K562 (cell line): ENCODE results near the gene LMNTD2. TPM values are rescaled to one million over a fixed set of nuclear protein-coding genes. Genes with fewer than 3 reads are reported as not detected.

Source experiments
- ATAC-seq: fragments of 200-7000 bp; cut with Tn5 transposase; 3 replicates; pipeline ENCODE4 v1.9.1; 2020; ENCODE audit warnings: moderate library complexity
- BruUV-seq: library from RNA; stranded (reverse); fragments of 400-500 nt; replicated peaks from 2 replicates; lab custom pipeline; 2021; lab: Mats Ljungman, UMichigan
- CTCF ChIA-PET: fragments of 300-600 bp; formaldehyde crosslinking; extraction: SDS; loops from one replicate; lab custom pipeline; 2021; ENCODE audit warnings: low intra/inter-chr PET ratio; lab: Yijun Ruan, JAX
- POLR2A ChIA-PET: fragments of 300-600, 350-650 bp; sonication (Branson Sonifier 250); formaldehyde crosslinking; extraction: SDS; loops from one replicate; lab custom pipeline; 2021; ENCODE audit warnings: antibody characterized with exemption, inconsistent platforms; lab: Yijun Ruan, JAX
- DNase-seq, 4 experiments: peaks; one replicate each; pipeline versions ENCODE4 v3.0.0 to v3.0.0-alpha.2; 2011 to 2018; ENCODE audit warnings: low spot score in 3 of 4, mixed read lengths in 3 of 4; ENCODE audit errors: extremely low read depth in 1 of 4
- FAIRE-seq: peaks from 2 replicates; lab custom pipeline; 2011; peaks lifted over from hg19 to GRCh38; lab: Jason Lieb, UNC
- H2AFZ ChIP-seq: 2 replicates; pipeline ENCODE4 v1.6.0; 2011; ENCODE audit warnings: low read depth, low read length, control low read depth, inconsistent platforms
- H3K27ac ChIP-seq: fragments of 200-600 bp; 3 replicates; pipeline ENCODE4 v1.8.0; 2011; ENCODE audit warnings: low read depth, mild to moderate bottlenecking, control low read depth, inconsistent platforms, low read length, moderate library complexity, mixed read lengths; ENCODE audit errors: extremely low read depth
- H3K27me3 ChIP-seq, 2 experiments: fragments of 300-600 bp in 1 of 2; 2 replicates in 1 of 2; 3 replicates in 1 of 2; pipeline versions ENCODE4 v1.6.0 to v1.8.0; 2011; ENCODE audit warnings: inconsistent platforms in 2 of 2, low read length in 2 of 2, mild to moderate bottlenecking in 1 of 2, mixed read lengths in 1 of 2, moderate library complexity in 1 of 2; ENCODE audit not compliant: control insufficient read depth in 2 of 2, insufficient read depth in 2 of 2
- H3K36me3 ChIP-seq: fragments of 300-600 bp; 3 replicates; pipeline ENCODE4 v1.8.0; 2011; ENCODE audit warnings: mild to moderate bottlenecking, low read length, inconsistent platforms; ENCODE audit not compliant: control insufficient read depth, insufficient read depth
- H3K4me1 ChIP-seq, 2 experiments: fragments of 200-600 bp in 1 of 2; replicated peaks in 1 of 2; 2 replicates in 1 of 2; 3 replicates in 1 of 2; pipeline versions ENCODE4 v1.5.1 to v1.8.0; 2011; ENCODE audit warnings: inconsistent platforms in 2 of 2, low read length in 2 of 2, mild to moderate bottlenecking in 1 of 2, mixed read lengths in 1 of 2, moderate library complexity in 1 of 2; ENCODE audit not compliant: control insufficient read depth in 2 of 2, insufficient read depth in 2 of 2
- H3K4me2 ChIP-seq: 2 replicates; pipeline ENCODE4 v1.6.1; 2011; ENCODE audit warnings: low read length, control low read depth, inconsistent platforms, mixed read lengths; ENCODE audit not compliant: insufficient read depth
- H3K4me3 ChIP-seq: fragments of 200-600 bp; sonication (generic), shearing (Covaris generic); 2 replicates; pipeline ENCODE4 v1.5.1; 2016; ENCODE audit warnings: control low read depth, inconsistent platforms
- H3K79me2 ChIP-seq: fragments of 200-600 bp; 3 replicates; pipeline ENCODE4 v1.8.0; 2011; ENCODE audit warnings: low read length, inconsistent platforms; ENCODE audit not compliant: control insufficient read depth, insufficient read depth
- H3K9ac ChIP-seq, 2 experiments: 2 replicates each; pipeline versions ENCODE4 v1.6.0 to v1.6.1; 2011; ENCODE audit warnings: low read depth in 2 of 2, low read length in 2 of 2, control low read depth in 1 of 2, inconsistent platforms in 1 of 2, mild to moderate bottlenecking in 1 of 2, mixed read lengths in 1 of 2; ENCODE audit not compliant: insufficient read depth in 1 of 2
- H3K9me1 ChIP-seq: one replicate; pipeline ENCODE4 v1.6.0; 2011; ENCODE audit warnings: inconsistent platforms, mild to moderate bottlenecking, low read length, moderate library complexity; ENCODE audit not compliant: control insufficient read depth, insufficient read depth
- H3K9me3 ChIP-seq: replicated peaks from 2 replicates; pipeline ENCODE4 v1.5.1; 2011; ENCODE audit warnings: low read depth, low read length, inconsistent platforms; ENCODE audit not compliant: control insufficient read depth, insufficient read depth
- H4K20me1 ChIP-seq: replicated peaks from 2 replicates; pipeline ENCODE4 v1.6.1; 2011; ENCODE audit warnings: low read length, inconsistent platforms, mixed read lengths; ENCODE audit not compliant: control insufficient read depth, insufficient read depth
- KDM5B ChIP-seq: fragments of 200-600 bp; sonication (generic); IDR thresholded peaks from 2 replicates; pipeline ENCODE4 v1.6.1; 2012; ENCODE audit warnings: low read depth, mild to moderate bottlenecking, moderate library complexity, low read length, control low read depth, inconsistent platforms; ENCODE audit not compliant: insufficient replicate concordance
- POLR2G ChIP-seq: fragments of 200-400 bp; formaldehyde crosslinking; IDR thresholded peaks from 2 replicates; pipeline ENCODE4 v1.6.1; 2017; ENCODE audit warnings: low read depth, mild to moderate bottlenecking, antibody characterized with exemption, low read length, moderate library complexity
- RBBP5 ChIP-seq: fragments of 200-600 bp; sonication (generic); IDR thresholded peaks from 2 replicates; pipeline ENCODE4 v1.6.1; 2012; ENCODE audit warnings: borderline replicate concordance, mild to moderate bottlenecking, low read length, control low read depth, inconsistent platforms; ENCODE audit not compliant: insufficient read depth, poor library complexity, severe bottlenecking
- SMARCC2 ChIP-seq: fragments of 450-650 bp; IDR thresholded peaks from 2 replicates; pipeline ENCODE4 v1.6.1; 2017; ENCODE audit warnings: antibody characterized with exemption, moderate library complexity, mild to moderate bottlenecking, low read depth
- ZBTB7A ChIP-seq: IDR thresholded peaks from 2 replicates; pipeline ENCODE4 v1.6.1; 2011; ENCODE audit warnings: low read depth, mild to moderate bottlenecking, low read length, moderate library complexity, borderline replicate concordance; ENCODE audit not compliant: control insufficient read depth
- WGBS: fragments of 100-300 bp; shearing (Covaris generic); methylation state at CpG from one replicate; pipeline ENCODE4 v1.1.6; 2016; ENCODE audit warnings: low coverage, mixed read lengths; ENCODE audit not compliant: insufficient coverage; ENCODE audit errors: missing lambda C conversion rate; 5-methylcytosine and 5-hydroxymethylcytosine counted together
- in situ Hi-C: fragments of 300-500 bp; cut with MboI; formaldehyde crosslinking; loops from 4 replicates; pipeline ENCODE4 v1.15.0; 2018; ENCODE audit warnings: inconsistent platforms, mixed read lengths
- intact Hi-C: fragments of 100-400 bp; cut with micrococcal nuclease; formaldehyde crosslinking; loops from 2 replicates; pipeline ENCODE4 v1.14.2; 2022
- polyA plus RNA-seq, 8 experiments: library from polyadenylated mRNA; depleted of rRNA in 4 of 8; stranded (reverse) in 5 of 8; unstranded in 3 of 8; fragments of >200 nt; fragmentation: Nextera tagmentation in 2 of 8; fragmentation: Illumina TruSeq in 1 of 8; extraction: Ambion mirVana in 2 of 8; extraction: Trizol in 1 of 8; gene quantifications; 2 replicates each; pipeline versions ENCODE4 v1.2.1 to v1.2.3, GENCODE V29; 2011 to 2014; ENCODE audit warnings: inconsistent platforms in 1 of 8, missing spikeins in 1 of 8
- total RNA-seq, 7 experiments: library from RNA; depleted of rRNA in 6 of 7; stranded (reverse); fragments of >200 nt in 6 of 7; fragmentation: Illumina TruSeq in 2 of 7; extraction: Trizol in 2 of 7; gene quantifications; 2 replicates each; pipeline versions ENCODE4 v1.2.1 to v1.2.3, GENCODE V29; 2011 to 2021; ENCODE audit warnings: low replicate concordance in 1 of 7
- TF ChIP-seq, protein P1 (sequence below): fragments of 250-450 bp; sonication (Bioruptor Pico); IDR thresholded peaks from 2 replicates; pipeline ENCODE4 v1.8.0; 2021; ENCODE audit warnings: moderate library complexity, mild to moderate bottlenecking, inconsistent platforms

The LMNTD2 gene
- total and polyA plus RNA-seq, 9 of the 15 experiments (the other 6 are each of a cell fraction or from before 2014, with no cell fraction given) = 0.48 to 4.2 (median 1.5) TPM; not detected in 3

DNA sequence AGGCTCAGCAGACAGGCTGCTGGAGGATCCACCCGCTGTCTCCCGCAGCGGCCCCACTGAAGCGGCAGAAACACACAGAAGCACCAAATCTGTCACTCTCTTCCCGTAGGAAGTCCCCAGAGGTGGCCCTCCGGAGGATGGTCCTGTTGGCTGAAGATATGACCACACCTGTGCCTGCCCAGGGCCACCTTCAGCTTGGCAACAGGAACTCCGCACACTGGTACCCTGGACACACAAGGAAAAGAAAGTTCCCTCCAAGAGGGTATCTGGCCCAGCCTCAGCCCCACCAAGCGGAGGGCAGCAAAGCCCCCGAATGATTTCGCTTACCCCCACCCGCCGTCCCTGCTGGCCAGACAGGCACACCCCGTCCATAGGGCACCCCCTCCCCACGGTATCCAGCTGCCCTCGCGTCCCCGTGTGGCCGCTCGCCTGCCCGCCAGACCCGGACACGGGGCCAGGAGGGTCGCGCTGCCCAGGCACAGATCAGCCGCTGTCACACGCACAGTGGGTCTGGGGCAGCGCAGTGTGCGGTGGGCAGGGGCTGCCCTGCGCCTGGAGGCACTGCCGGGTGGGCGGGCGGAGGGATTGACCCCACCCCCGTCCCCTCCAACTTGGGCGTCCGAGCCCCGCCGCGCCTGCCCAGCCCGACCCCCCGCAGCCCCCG lies 7.2 kb upstream of the LMNTD2 start (continued):
- TF ChIP-seq, protein P1, sequence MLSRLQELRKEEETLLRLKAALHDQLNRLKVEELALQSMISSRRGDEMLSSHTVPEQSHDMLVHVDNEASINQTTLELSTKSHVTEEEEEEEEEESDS (CRISPR knock-in tag) = no peak

DNA sequence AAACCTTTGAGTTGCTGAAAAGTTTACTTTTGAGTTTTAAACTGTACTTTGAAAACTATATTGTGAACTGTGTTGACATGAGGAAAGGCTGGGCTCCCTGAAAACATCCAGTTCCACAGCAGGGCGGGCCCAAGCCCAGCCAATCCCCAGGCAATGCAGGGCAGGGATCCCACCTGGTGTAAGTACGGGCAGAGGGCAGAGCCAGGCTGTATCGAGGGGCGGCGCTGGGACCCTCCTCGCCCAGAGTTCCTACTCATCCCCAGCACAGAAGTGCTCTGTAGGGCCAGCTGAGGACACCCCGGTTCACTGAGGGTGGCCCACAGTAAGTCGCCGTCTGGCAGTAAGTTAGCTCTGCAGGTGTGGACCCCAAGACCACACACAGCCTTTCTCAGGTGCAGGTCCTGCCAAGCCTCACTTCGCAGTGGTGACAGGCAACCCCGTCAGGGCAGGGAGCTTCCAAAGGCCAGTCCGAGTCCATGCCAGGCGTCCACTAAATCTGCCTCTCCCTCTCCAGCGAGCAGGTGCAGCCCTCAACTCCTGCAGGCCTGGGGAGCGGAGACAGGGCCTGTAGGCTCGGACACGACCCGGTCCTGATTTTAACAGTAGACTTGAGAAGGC lies 6.6 kb upstream of the LMNTD2 start:
- no peak for FAIRE-seq
- H3K9ac ChIP-seq = peak overlapping the region; percentile 53 to 93; a peak in 3 of 4 replicates

More for the DNA sequence above, 6.6 kb upstream of the LMNTD2 start:
- H3K4me1 ChIP-seq = peaks cover 27 to 74% of the 10 kb centered on the region in 2 experiments
- H2AFZ ChIP-seq = no peak overlapping the region
- in situ Hi-C loops (no loop called here), intact Hi-C loops (loop anchor here (10.0 kb wide), 1 partner anchor 228 kb away; the partner anchor contains the start of genes CEND1 and SLC25A22)
- no peak overlapping the region; the same call in 2 of the 3 replicates for H3K27ac ChIP-seq
- TSS peak; percentile 65 for BruUV-seq
- POLR2A ChIA-PET = interaction anchor here (1.9 kb wide), 1 partner anchor 9 kb away, joined by 6 read pairs; no protein-coding TSS in a partner anchor
- 86% methylated on average over 17 of the region's 18 CpGs for WGBS
- H3K27me3 ChIP-seq = no peaks in the 10 kb centered on the region
- peaks cover 34% of the 10 kb centered on the region for H3K79me2 ChIP-seq
- no peaks in the 10 kb centered on the region for H4K20me1 ChIP-seq
- ATAC-seq = no peak
- DNase-seq = no peak
- no peaks in the 10 kb centered on the region for H3K9me1 ChIP-seq
- H3K4me3 ChIP-seq = peak overlapping the region; percentile 84
- H3K4me2 ChIP-seq = peak overlapping the region; percentile 91
- H3K9me3 ChIP-seq = no peaks in the 10 kb centered on the region
- H3K36me3 ChIP-seq = peaks cover 32% of the 10 kb centered on the region; the same call in 2 of the 3 replicates
- TF ChIP-seq ZBTB7A (no peak), POLR2G (0 out of 2 replicates have a peak, but pooled peaks have one; percentile 11), SMARCC2 (no peak), RBBP5 (peak; percentile 58), KDM5B (peak; percentile 19)
- CTCF ChIA-PET = no interaction called here
